DND-41 (cell line): Measurements from ENCODE around the gene RAB8A.

ENCODE experiments used
- CTCF ChIP-seq: IDR thresholded peaks from 2 replicates; pipeline ENCODE4 v1.5.1; 2012; ENCODE audit warnings: borderline replicate concordance, low read length, moderate library complexity, mild to moderate bottlenecking; ENCODE audit not compliant: poor library complexity, severe bottlenecking; ENCODE audit errors: extremely low read depth
- EZH2 ChIP-seq: IDR thresholded peaks from 3 replicates; pipeline ENCODE4 v1.6.1; 2012; ENCODE audit warnings: borderline replicate concordance, low read depth, mild to moderate bottlenecking, moderate library complexity, low read length, inconsistent platforms; ENCODE audit not compliant: severe bottlenecking

- no peak for TF ChIP-seq EZH2
- TF ChIP-seq CTCF, result no peak
Measured at GRCh38 chr19:16095071-16095571, 16.6 kb upstream of the RAB8A start.
